A549 (cell line): Measurements from ENCODE around the gene KIF26A.

Experiments
- CEBPB ChIP-seq, 2 experiments: fragments of >200 bp in 1 of 2; sonication (Bioruptor Twin) in 1 of 2; formaldehyde crosslinking in 1 of 2; IDR thresholded peaks; 2 replicates each; pipeline ENCODE4 v1.6.1; 2012 to 2016
- EP300 ChIP-seq, 2 experiments: fragments of >200 bp; sonication (Bioruptor Twin); formaldehyde crosslinking; IDR thresholded peaks; 2 replicates in 1 of 2; 3 replicates in 1 of 2; pipeline ENCODE4 v1.6.1; 2016 to 2017
- JUN ChIP-seq, 2 experiments: fragments of >200 bp; sonication (Bioruptor Twin); formaldehyde crosslinking; IDR thresholded peaks; 2 replicates in 1 of 2; 3 replicates in 1 of 2; pipeline ENCODE4 v1.6.1; 2016 to 2017
- MAX ChIP-seq: IDR thresholded peaks from 2 replicates; pipeline ENCODE4 v1.6.1; 2012

GRCh38 chr14:104151566-104152245, 13.3 kb downstream of the KIF26A start:
- no peak for TF ChIP-seq JUN (IDR thresholded peaks at IDR 0.05)
- no peak for TF ChIP-seq MAX
- no peak for TF ChIP-seq EP300 (IDR thresholded peaks at IDR 0.05)
- TF ChIP-seq CEBPB (IDR thresholded peaks at IDR 0.05) = no peak
